H7 (cell line): ENCODE data around the gene CHST3. TPM values are rescaled to one million over a fixed set of nuclear protein-coding genes. Genes with fewer than 3 reads are reported as not detected.

Experiments used
- DNase-seq: peaks from one replicate; pipeline ENCODE4 v3.0.0; 2012
- H3K27me3 ChIP-seq: 2 replicates; pipeline ENCODE4 v1.6.0; 2011; ENCODE audit warnings: mild to moderate bottlenecking, low read length; ENCODE audit not compliant: control insufficient read depth, insufficient read depth
- H3K36me3 ChIP-seq: replicated peaks from 2 replicates; pipeline ENCODE4 v1.5.1; 2011; ENCODE audit warnings: low read length; ENCODE audit not compliant: control insufficient read depth, insufficient read depth
- H3K4me3 ChIP-seq: 2 replicates; pipeline ENCODE4 v1.5.1; 2011; ENCODE audit warnings: low read depth, mild to moderate bottlenecking, control low read depth, low read length, moderate library complexity; ENCODE audit not compliant: insufficient read depth
- total RNA-seq: library from RNA; depleted of rRNA; stranded (reverse); fragments of >200 nt; shearing (Covaris generic); gene quantifications from 2 replicates; pipeline ENCODE4 v1.2.3, GENCODE V29; 2014; rRNA removed

Gene CHST3
- total RNA-seq, 1 experiment from 2014 or later = 4.1 TPM

DNA sequence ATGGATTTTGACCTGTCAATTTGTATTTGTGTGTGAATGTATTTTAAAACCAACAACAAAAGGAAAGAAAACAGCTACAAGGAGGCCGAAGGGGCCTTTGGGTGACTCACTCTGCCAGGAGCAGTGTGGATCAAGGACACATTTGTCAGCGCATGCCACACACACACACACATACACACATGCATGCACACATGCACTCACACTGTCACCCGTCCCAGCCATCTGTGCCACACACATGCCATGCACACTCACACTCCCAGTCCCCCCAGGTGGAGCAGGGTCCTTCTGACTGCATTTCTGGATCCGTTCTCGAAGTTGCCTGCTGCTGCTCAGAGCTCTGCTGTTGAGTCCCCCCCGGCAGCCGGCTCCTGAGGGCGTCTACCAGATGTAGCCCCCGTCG, 98.2 kb downstream of the CHST3 start:
- Histone ChIP-seq H3K36me3 (no peaks in the 10 kb centered on the region), H3K4me3 (no peak overlapping the region), H3K27me3 (no peaks in the 10 kb centered on the region)
- no peak for DNase-seq

Other genes starting within 250 kb of the CHST3 start
- 0.17 and 0.18 TPM in 2 replicates for gene C10orf105, start 244.6 kb upstream of the CHST3 start, total RNA-seq
- gene VSIR, start 190.9 kb upstream of the CHST3 start, total RNA-seq = 0.04 and 0.31 TPM in 2 replicates
- gene PSAP, start 113.1 kb upstream of the CHST3 start, total RNA-seq = 389 and 452 TPM in 2 replicates
- gene SPOCK2, start 124.2 kb downstream of the CHST3 start, total RNA-seq = 1.3 TPM in 2 replicates